IMR-90 (cell line): Measurements from ENCODE around the gene IL22RA1. TPM values are rescaled to one million over a fixed set of nuclear protein-coding genes. Genes with fewer than 3 reads are reported as not detected.

Experiments
- ATAC-seq: fragments of 200-7000 bp; cut with Tn5 transposase; 2 replicates; pipeline ENCODE4 v1.9.1; 2020; ENCODE audit warnings: low read depth, mild to moderate bottlenecking, moderate library complexity
- BruUV-seq: library from RNA; stranded (reverse); fragments of 400-500 nt; replicated peaks from 2 replicates; lab custom pipeline; 2021; lab: Mats Ljungman, UMichigan
- CTCF ChIA-PET: fragments of 300-600 bp; formaldehyde crosslinking; extraction: SDS; loops from one replicate; lab custom pipeline; 2021; ENCODE audit warnings: antibody characterized with exemption; lab: Yijun Ruan, JAX
- POLR2A ChIA-PET: fragments of 300-600 bp; sonication (Branson Sonifier 250); formaldehyde crosslinking; loops from one replicate; lab custom pipeline; 2022; ENCODE audit warnings: antibody characterized with exemption; ENCODE audit not compliant: unreplicated experiment; lab: Charles Lee
- DNase-seq: peaks from one replicate; pipeline ENCODE4 v3.0.0; 2013
- H2AFZ ChIP-seq: replicated peaks from 2 replicates; pipeline ENCODE3; 2013; ENCODE audit warnings: low read length, mild to moderate bottlenecking; ENCODE audit not compliant: poor library complexity
- H2AK5ac ChIP-seq: 2 replicates; pipeline ENCODE4 v1.6.1; 2013; ENCODE audit warnings: low read depth, low read length, inconsistent platforms
- H2AK9ac ChIP-seq: replicated peaks from 2 replicates; pipeline ENCODE3; 2013; ENCODE audit warnings: mild to moderate bottlenecking, low read depth, low read length, moderate library complexity; ENCODE audit not compliant: poor library complexity
- H2BK120ac ChIP-seq: 2 replicates; pipeline ENCODE4 v1.6.1; 2013; ENCODE audit warnings: low read depth, low read length, inconsistent platforms
- H2BK15ac ChIP-seq: 3 replicates; pipeline ENCODE4 v1.6.1; 2013; ENCODE audit warnings: low read depth, low read length, inconsistent platforms
- H2BK20ac ChIP-seq: 2 replicates; pipeline ENCODE4 v1.6.1; 2013; ENCODE audit warnings: low read depth, mild to moderate bottlenecking, inconsistent platforms, low read length, moderate library complexity
- H2BK5ac ChIP-seq: 2 replicates; pipeline ENCODE4 v1.6.1; 2013; ENCODE audit warnings: mild to moderate bottlenecking, low read depth, low read length, inconsistent platforms; ENCODE audit not compliant: poor library complexity, severe bottlenecking
- H3K14ac ChIP-seq: replicated peaks from 2 replicates; pipeline ENCODE4 v1.6.1; 2013; ENCODE audit warnings: low read depth, low read length, inconsistent platforms
- H3K18ac ChIP-seq: 2 replicates; pipeline ENCODE4 v1.6.1; 2013; ENCODE audit warnings: low read depth, low read length, control low read depth
- H3K23ac ChIP-seq: 2 replicates; pipeline ENCODE4 v1.6.1; 2013; ENCODE audit warnings: low read depth, low read length, inconsistent platforms
- H3K27ac ChIP-seq: 2 replicates; pipeline ENCODE4 v1.5.1; 2013; ENCODE audit warnings: mild to moderate bottlenecking, control low read depth, low read length; ENCODE audit not compliant: insufficient read depth
- H3K27me3 ChIP-seq: 2 replicates; pipeline ENCODE4 v1.6.1; 2013; ENCODE audit warnings: low read length; ENCODE audit not compliant: control insufficient read depth, insufficient read depth
- H3K36me3 ChIP-seq: 2 replicates; pipeline ENCODE4 v1.6.1; 2013; ENCODE audit warnings: low read length, mixed read lengths; ENCODE audit not compliant: control insufficient read depth, insufficient read depth
- H3K4ac ChIP-seq: 2 replicates; pipeline ENCODE4 v1.6.1; 2013; ENCODE audit warnings: low read depth, low read length, inconsistent platforms
- H3K4me1 ChIP-seq: 2 replicates; pipeline ENCODE4 v1.6.1; 2013; ENCODE audit warnings: low read length, mixed read lengths; ENCODE audit not compliant: control insufficient read depth, insufficient read depth
- H3K4me2 ChIP-seq: 2 replicates; pipeline ENCODE4 v1.6.1; 2013; ENCODE audit warnings: low read depth, mild to moderate bottlenecking, control low read depth, low read length, moderate library complexity
- H3K4me3 ChIP-seq: 2 replicates; pipeline ENCODE4 v1.5.1; 2013; ENCODE audit warnings: low read depth, mild to moderate bottlenecking, control low read depth, low read length, moderate library complexity; ENCODE audit not compliant: insufficient read depth
- H3K56ac ChIP-seq: 2 replicates; pipeline ENCODE4 v1.6.1; 2013; ENCODE audit warnings: low read length, inconsistent platforms; ENCODE audit not compliant: insufficient read depth; ENCODE audit errors: extremely low read depth
- H3K79me1 ChIP-seq, 2 experiments: 2 replicates each; pipeline ENCODE4 v1.6.1; 2013; ENCODE audit warnings: low read length in 2 of 2, inconsistent platforms in 1 of 2, low read depth in 1 of 2
- H3K9ac ChIP-seq: 2 replicates; pipeline ENCODE4 v1.6.1; 2013; ENCODE audit warnings: low read depth, low read length, control low read depth
- H3K9me1 ChIP-seq: 2 replicates; pipeline ENCODE4 v1.6.1; 2013; ENCODE audit warnings: low read length, inconsistent platforms; ENCODE audit not compliant: insufficient read depth
- H3K9me3 ChIP-seq: 2 replicates; pipeline ENCODE4 v1.6.1; 2013; ENCODE audit warnings: low read length; ENCODE audit not compliant: control insufficient read depth, insufficient read depth
- H4K20me1 ChIP-seq: 2 replicates; pipeline ENCODE4 v1.6.1; 2013; ENCODE audit warnings: low read length, inconsistent platforms; ENCODE audit not compliant: insufficient read depth
- H4K5ac ChIP-seq: 2 replicates; pipeline ENCODE4 v1.6.1; 2013; ENCODE audit warnings: mild to moderate bottlenecking, low read depth, low read length, control low read depth
- H4K8ac ChIP-seq, 2 experiments: 2 replicates each; pipeline ENCODE4 v1.6.1; 2013; ENCODE audit warnings: low read depth in 2 of 2, low read length in 2 of 2, control low read depth in 1 of 2, inconsistent platforms in 1 of 2
- H4K91ac ChIP-seq: 2 replicates; pipeline ENCODE4 v1.6.1; 2013; ENCODE audit warnings: low read depth, low read length, inconsistent platforms; ENCODE audit not compliant: insufficient read depth
- BHLHE40 ChIP-seq: fragments of 150-350 bp; IDR thresholded peaks from 2 replicates; pipeline ENCODE4 v1.6.1; 2016; ENCODE audit warnings: mild to moderate bottlenecking, low read depth, low read length
- CEBPB ChIP-seq: IDR thresholded peaks from 2 replicates; pipeline ENCODE4 v1.6.1; 2012; ENCODE audit warnings: low read depth, low read length, improper control_type of control experiment
- CHD1 ChIP-seq: IDR thresholded peaks from 2 replicates; pipeline ENCODE4 v1.6.1; 2012; ENCODE audit warnings: low read depth, low read length, improper control_type of control experiment
- CTCF ChIP-seq: conservative IDR thresholded peaks from 2 replicates; pipeline ENCODE4 v1.5.1; 2012; ENCODE audit warnings: mild to moderate bottlenecking, low read depth, low read length, improper control_type of control experiment
- ELK1 ChIP-seq: fragments of 150-350 bp; IDR thresholded peaks from 2 replicates; pipeline ENCODE4 v1.6.1; 2016; ENCODE audit warnings: low read depth, mild to moderate bottlenecking, low read length, moderate library complexity, borderline replicate concordance
- FOS ChIP-seq: fragments of 150-350 bp; IDR thresholded peaks from 2 replicates; pipeline ENCODE4 v1.6.1; 2016; ENCODE audit warnings: low read depth, low read length
- MAFK ChIP-seq: IDR thresholded peaks from 2 replicates; pipeline ENCODE4 v1.6.1; 2012; ENCODE audit warnings: low read depth, low read length, improper control_type of control experiment
- MAZ ChIP-seq: IDR thresholded peaks from 2 replicates; pipeline ENCODE4 v1.6.1; 2012; ENCODE audit warnings: low read depth, mild to moderate bottlenecking, low read length, improper control_type of control experiment, moderate library complexity, borderline replicate concordance
- MXI1 ChIP-seq: IDR thresholded peaks from 2 replicates; pipeline ENCODE4 v1.6.1; 2012; ENCODE audit warnings: low read depth, mild to moderate bottlenecking, low read length, moderate library complexity, borderline replicate concordance
- NFE2L2 ChIP-seq: fragments of 150-350 bp; IDR thresholded peaks from 2 replicates; pipeline ENCODE4 v1.6.1; 2016; ENCODE audit warnings: low read depth, mild to moderate bottlenecking, low read length
- POLR2A ChIP-seq: IDR thresholded peaks from 2 replicates; pipeline ENCODE4 v1.6.1; 2012; ENCODE audit warnings: mild to moderate bottlenecking, low read depth, low read length
- RAD21 ChIP-seq: IDR thresholded peaks from 2 replicates; pipeline ENCODE4 v1.6.1; 2012; ENCODE audit warnings: low read length, improper control_type of control experiment
- RCOR1 ChIP-seq: IDR thresholded peaks from 2 replicates; pipeline ENCODE4 v1.6.1; 2012; ENCODE audit warnings: mild to moderate bottlenecking, low read length, improper control_type of control experiment; ENCODE audit not compliant: insufficient replicate concordance
- RFX5 ChIP-seq: IDR thresholded peaks from 2 replicates; pipeline ENCODE4 v1.8.0; 2012; ENCODE audit warnings: low read depth, mild to moderate bottlenecking, low read length, moderate library complexity
- SMC3 ChIP-seq: fragments of 150-350 bp; IDR thresholded peaks from 2 replicates; pipeline ENCODE4 v1.6.1; 2016; ENCODE audit warnings: low read depth, mild to moderate bottlenecking, antibody characterized with exemption, low read length, moderate library complexity
- USF2 ChIP-seq: fragments of 150-350 bp; IDR thresholded peaks from 2 replicates; pipeline ENCODE4 v1.6.1; 2017; ENCODE audit warnings: mild to moderate bottlenecking, antibody characterized with exemption, low read length, low read depth
- WGBS, 2 experiments: methylation state at CpG; one replicate each; pipeline versions ENCODE4 v1.1.5 to v1.1.7; 2013; ENCODE audit warnings: missing lambda C conversion rate in 2 of 2; ENCODE audit not compliant: insufficient read length in 1 of 2; ENCODE audit errors: extremely low coverage in 2 of 2; 5-methylcytosine and 5-hydroxymethylcytosine counted together
- dilution Hi-C: fragments of 300-500 bp; cut with HindIII; formaldehyde crosslinking; loops from one replicate; pipeline ENCODE4 v1.14.3; 2018; ENCODE audit warnings: low sequenced_read_pairs; ENCODE audit not compliant: unreplicated experiment
- in situ Hi-C: fragments of 300-500 bp; cut with MboI; formaldehyde crosslinking; loops from 3 replicates; pipeline ENCODE4 v1.14.3; 2019; ENCODE audit warnings: low sequenced_read_pairs, inconsistent platforms, mixed read lengths
- intact Hi-C: fragments of 100-400 bp; cut with micrococcal nuclease; formaldehyde crosslinking; loops from 2 replicates; pipeline ENCODE4 v1.10.0; 2022
- polyA plus RNA-seq, 3 experiments: library from polyadenylated mRNA; depleted of rRNA; stranded (reverse); fragments of >200 nt; gene quantifications; 2 replicates each; pipeline ENCODE4 v1.2.3, GENCODE V29; 2012; ENCODE audit warnings: low replicate concordance in 1 of 3
- total RNA-seq: library from RNA; depleted of rRNA; stranded (reverse); fragments of >200 nt; gene quantifications from 2 replicates; pipeline ENCODE4 v1.2.3, GENCODE V29; 2012

Gene IL22RA1
- total and polyA plus RNA-seq, 2 of the 4 experiments (the other 2 are of a cell fraction), result not detected

- Histone ChIP-seq H2BK120ac (no peak overlapping the region), H3K4me3 (no peak overlapping the region), H3K9ac (no peak overlapping the region), H3K27ac (no peak overlapping the region), H4K91ac (no peak overlapping the region), H2BK5ac (no peak overlapping the region), H4K20me1 (no peaks in the 10 kb centered on the region; the same call in 1 of the 2 replicates), H3K56ac (no peak overlapping the region), H3K27me3 (peaks cover 62% of the 10 kb centered on the region), H3K14ac (no peak overlapping the region), H3K36me3 (no peaks in the 10 kb centered on the region), H3K23ac (no peak overlapping the region), H3K4ac (no peak overlapping the region), H4K8ac (no peak overlapping the region), H3K18ac (no peak overlapping the region), H2AK5ac (no peak overlapping the region), H3K79me1 (no peaks in the 10 kb centered on the region), H3K9me3 (no peaks in the 10 kb centered on the region), H4K5ac (no peak overlapping the region), H2AK9ac (no peak overlapping the region), H3K9me1 (peaks cover 3% of the 10 kb centered on the region; the same call in 1 of the 2 replicates), H2AFZ (peak overlapping the region; percentile 39), H2BK20ac (no peak overlapping the region), H3K4me2 (no peak overlapping the region), H3K4me1 (no peaks in the 10 kb centered on the region), H2BK15ac (no peak overlapping the region)
- DNase-seq (no peak), ATAC-seq (no peak)
- ChIA-PET POLR2A (no interaction called here), CTCF (no interaction called here)
- BruUV-seq, result no TSS peak
- TF ChIP-seq CEBPB, result no peak
- no peak for TF ChIP-seq RAD21
- TF ChIP-seq USF2, result no peak
- no peak for TF ChIP-seq MAFK
- no peak for TF ChIP-seq RCOR1
- TF ChIP-seq POLR2A, result no peak
- TF ChIP-seq NFE2L2, result no peak
- TF ChIP-seq MAZ, result no peak
- TF ChIP-seq CHD1, result no peak
- TF ChIP-seq SMC3, result no peak
- no peak for TF ChIP-seq RFX5
- no peak for TF ChIP-seq BHLHE40
- no peak for TF ChIP-seq FOS
- TF ChIP-seq MXI1, result no peak
- no peak for TF ChIP-seq CTCF
- no peak for TF ChIP-seq ELK1
- in situ Hi-C loops, result no loop called here
- WGBS, 2 experiments, result 55% methylated on average over 2 of the region's 14 CpGs; no CpG with 5 or more reads in 1 of the 2 experiments
- intact Hi-C loops, result loop anchor here (10.0 kb wide), 1 partner anchor 46 kb away; no protein-coding TSS in a partner anchor
- dilution Hi-C loops, result no loop called here
Measured at GRCh38 chr1:24089027-24089742, 53.8 kb downstream of the IL22RA1 start.
